Testis (tissue), 3 donors: Measurements from ENCODE around the gene SIGLEC15. TPM values are rescaled to one million over a fixed set of nuclear protein-coding genes. Genes with fewer than 3 reads are reported as not detected.

Source experiments
- DNase-seq: peaks from one replicate; pipeline ENCODE4 v3.0.0-alpha.2; 2019
- H3K27ac ChIP-seq, 2 donors: fragments of 200-600 bp; sonication (generic); one replicate each; pipeline ENCODE4 v1.5.1; 2019
- H3K27me3 ChIP-seq: fragments of 200-600 bp; sonication (generic); one replicate; pipeline ENCODE4 v1.5.1; 2019
- H3K36me3 ChIP-seq: fragments of 200-600 bp; sonication (generic); one replicate; pipeline ENCODE4 v1.5.1; 2017; ENCODE audit warnings: low read depth; ENCODE audit errors: missing control alignments
- H3K4me1 ChIP-seq: fragments of 200-600 bp; sonication (generic); one replicate; pipeline ENCODE4 v1.5.1; 2019
- H3K4me3 ChIP-seq, 2 donors: fragments of 200-600 bp; sonication (generic); one replicate each; pipeline ENCODE4 v1.5.1; 2017 to 2019
- H3K9me3 ChIP-seq: fragments of 200-600 bp; sonication (generic); one replicate; pipeline ENCODE4 v1.5.1; 2017
- POLR2A ChIP-seq: fragments of 450-650 bp; IDR thresholded peaks from one replicate; pipeline ENCODE4 v1.6.1; 2017; ENCODE audit warnings: antibody characterized with exemption, mild to moderate bottlenecking, moderate library complexity
- WGBS, 2 donors: methylation state at CpG; one replicate each; pipeline ENCODE4 v1.1.5; 2018; 5-methylcytosine and 5-hydroxymethylcytosine counted together
- intact Hi-C: fragments of 100-400 bp; cut with DNase I; formaldehyde crosslinking; loops from one replicate; pipeline ENCODE4 v1.15.1; 2023; ENCODE audit warnings: low total_unique reads
- polyA plus RNA-seq: library from polyadenylated mRNA; stranded (reverse); fragments of 350-450 nt; fragmentation: Illumina TruSeq; extraction: RNeasy Lipid Tissue Mini Kit (QIAGEN cat#74804); gene quantifications from one replicate; pipeline ENCODE4 v1.2.3, GENCODE V29; 2014; ENCODE audit warnings: low read depth, low replicate concordance; ENCODE audit not compliant: insufficient read depth
- total RNA-seq, 2 donors: library from RNA; depleted of rRNA; stranded (reverse); fragments of >200 nt; gene quantifications; one replicate each; pipeline ENCODE4 v1.2.3, GENCODE V29; 2016
- TF ChIP-seq, protein P1 (sequence below), 3 experiments: fragments of 450-650 bp in 2 of 3; fragments of 200-600 bp in 1 of 3; sonication (generic) in 1 of 3; IDR thresholded peaks; one replicate each; pipeline ENCODE4 v1.5.1; 2016 to 2019; ENCODE audit warnings: antibody characterized with exemption in 3 of 3, mild to moderate bottlenecking in 2 of 3, moderate library complexity in 1 of 3

SIGLEC15 gene
- total and polyA plus RNA-seq, 3 donors from 2014 or later: 0.19 to 0.20 TPM; not detected in 1

DNA sequence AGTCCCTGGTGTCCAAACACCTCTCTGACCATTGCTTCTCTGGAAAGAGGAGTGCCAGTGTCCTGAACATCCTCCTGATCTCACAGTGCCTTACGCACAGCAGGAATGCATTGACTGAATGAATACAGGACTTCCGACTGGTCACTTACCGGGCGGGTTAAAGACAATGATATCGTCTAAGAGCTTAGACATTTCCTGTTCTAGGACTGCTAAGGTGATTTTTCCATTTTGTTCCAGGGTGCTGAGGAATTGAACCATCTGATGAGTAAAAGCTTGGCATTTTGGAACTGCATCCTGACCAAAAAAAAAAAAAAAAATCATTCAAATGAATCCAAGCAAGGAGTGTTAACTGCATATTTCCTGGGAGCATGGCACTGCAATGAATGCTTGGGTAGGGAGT, 40.0 kb downstream of the SIGLEC15 start:
- no peaks in the 10 kb centered on the region for H3K27me3 ChIP-seq
- no peak overlapping the region for H3K4me3 ChIP-seq
- TF ChIP-seq, protein P1, sequence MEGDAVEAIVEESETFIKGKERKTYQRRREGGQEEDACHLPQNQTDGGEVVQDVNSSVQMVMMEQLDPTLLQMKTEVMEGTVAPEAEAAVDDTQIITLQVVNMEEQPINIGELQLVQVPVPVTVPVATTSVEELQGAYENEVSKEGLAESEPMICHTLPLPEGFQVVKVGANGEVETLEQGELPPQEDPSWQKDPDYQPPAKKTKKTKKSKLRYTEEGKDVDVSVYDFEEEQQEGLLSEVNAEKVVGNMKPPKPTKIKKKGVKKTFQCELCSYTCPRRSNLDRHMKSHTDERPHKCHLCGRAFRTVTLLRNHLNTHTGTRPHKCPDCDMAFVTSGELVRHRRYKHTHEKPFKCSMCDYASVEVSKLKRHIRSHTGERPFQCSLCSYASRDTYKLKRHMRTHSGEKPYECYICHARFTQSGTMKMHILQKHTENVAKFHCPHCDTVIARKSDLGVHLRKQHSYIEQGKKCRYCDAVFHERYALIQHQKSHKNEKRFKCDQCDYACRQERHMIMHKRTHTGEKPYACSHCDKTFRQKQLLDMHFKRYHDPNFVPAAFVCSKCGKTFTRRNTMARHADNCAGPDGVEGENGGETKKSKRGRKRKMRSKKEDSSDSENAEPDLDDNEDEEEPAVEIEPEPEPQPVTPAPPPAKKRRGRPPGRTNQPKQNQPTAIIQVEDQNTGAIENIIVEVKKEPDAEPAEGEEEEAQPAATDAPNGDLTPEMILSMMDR (IDR thresholded peaks at IDR 0.05): no peak
- TF ChIP-seq POLR2A: no peak
- no peaks in the 10 kb centered on the region for H3K4me1 ChIP-seq
- intact Hi-C loops: no loop called here
- no peak overlapping the region for H3K27ac ChIP-seq
- no peaks in the 10 kb centered on the region for H3K36me3 ChIP-seq
- H3K9me3 ChIP-seq: no peaks in the 10 kb centered on the region
- 91 to 98% methylated on average over 5 of the region's 5 CpGs for WGBS, 2 donors
- DNase-seq: no peak

DNA sequence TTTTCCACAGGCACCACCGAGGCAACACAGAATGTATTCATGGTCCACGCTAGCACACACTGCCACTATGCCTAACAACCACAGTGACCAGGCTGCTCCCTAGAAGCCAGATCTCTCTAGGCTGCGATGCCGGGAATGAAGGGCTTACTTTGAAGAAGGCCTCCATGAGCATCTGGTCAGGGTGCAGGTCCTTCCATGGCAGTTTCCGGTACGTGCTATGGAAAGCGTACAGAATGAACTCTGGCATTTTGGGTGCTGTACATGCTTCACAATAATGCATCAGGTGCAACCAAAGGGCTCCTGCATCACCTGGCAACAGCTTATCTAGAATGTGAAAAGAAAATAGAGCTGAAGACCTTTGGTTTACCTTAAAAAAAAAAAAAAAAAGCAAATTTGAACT, 44.9 kb downstream of the SIGLEC15 start:
- TF ChIP-seq POLR2A: no peak
- TF ChIP-seq, protein P1 (IDR thresholded peaks at IDR 0.05): no peak
- H3K27ac ChIP-seq: no peak overlapping the region
- no peaks in the 10 kb centered on the region for H3K27me3 ChIP-seq
- intact Hi-C loops: no loop called here
- no peak overlapping the region for H3K4me3 ChIP-seq
- no peak for DNase-seq
- no peaks in the 10 kb centered on the region for H3K36me3 ChIP-seq
- no peaks in the 10 kb centered on the region for H3K4me1 ChIP-seq
- WGBS, 2 donors: 92 to 95% methylated on average over 7 of the region's 7 CpGs
- no peaks in the 10 kb centered on the region for H3K9me3 ChIP-seq

DNA sequence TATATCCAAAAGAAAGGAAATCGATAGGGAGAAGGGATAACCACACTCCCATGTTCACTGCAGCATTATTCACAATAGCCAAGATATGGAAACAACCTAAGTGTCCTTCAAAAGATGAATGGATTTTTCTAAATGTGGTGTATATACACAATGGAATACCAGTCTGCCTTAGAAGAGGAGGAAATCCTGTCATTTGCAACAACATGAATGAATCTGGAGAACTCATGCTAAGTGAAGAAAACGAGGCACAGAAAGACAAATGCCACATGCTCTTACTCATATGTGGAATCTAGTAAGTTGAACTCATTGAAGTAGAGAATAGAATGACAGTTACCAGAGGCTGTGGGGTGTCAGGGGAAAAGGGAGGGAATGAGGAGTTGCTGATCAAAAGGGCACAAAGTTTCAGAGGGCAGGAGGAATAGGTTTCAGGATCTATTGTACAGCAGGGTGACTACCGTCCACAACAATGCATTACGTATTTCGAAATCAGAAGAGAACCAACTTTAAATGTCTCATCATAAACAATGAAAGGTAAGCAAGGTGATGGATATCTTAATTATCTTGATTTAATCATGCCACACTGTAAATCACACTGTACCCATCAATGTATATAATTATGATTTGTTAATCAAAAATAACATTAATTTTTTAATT, 46.1 kb downstream of the SIGLEC15 start:
- no peak overlapping the region for H3K27ac ChIP-seq
- 89 to 91% methylated on average over 5 of the region's 5 CpGs for WGBS, 2 donors
- TF ChIP-seq POLR2A: no peak
- TF ChIP-seq, protein P1 (IDR thresholded peaks at IDR 0.05): no peak
- no peaks in the 10 kb centered on the region for H3K9me3 ChIP-seq
- H3K27me3 ChIP-seq: no peaks in the 10 kb centered on the region
- no peak for DNase-seq
- intact Hi-C loops: no loop called here
- no peak overlapping the region for H3K4me3 ChIP-seq
- no peaks in the 10 kb centered on the region for H3K4me1 ChIP-seq
- H3K36me3 ChIP-seq: no peaks in the 10 kb centered on the region

DNA sequence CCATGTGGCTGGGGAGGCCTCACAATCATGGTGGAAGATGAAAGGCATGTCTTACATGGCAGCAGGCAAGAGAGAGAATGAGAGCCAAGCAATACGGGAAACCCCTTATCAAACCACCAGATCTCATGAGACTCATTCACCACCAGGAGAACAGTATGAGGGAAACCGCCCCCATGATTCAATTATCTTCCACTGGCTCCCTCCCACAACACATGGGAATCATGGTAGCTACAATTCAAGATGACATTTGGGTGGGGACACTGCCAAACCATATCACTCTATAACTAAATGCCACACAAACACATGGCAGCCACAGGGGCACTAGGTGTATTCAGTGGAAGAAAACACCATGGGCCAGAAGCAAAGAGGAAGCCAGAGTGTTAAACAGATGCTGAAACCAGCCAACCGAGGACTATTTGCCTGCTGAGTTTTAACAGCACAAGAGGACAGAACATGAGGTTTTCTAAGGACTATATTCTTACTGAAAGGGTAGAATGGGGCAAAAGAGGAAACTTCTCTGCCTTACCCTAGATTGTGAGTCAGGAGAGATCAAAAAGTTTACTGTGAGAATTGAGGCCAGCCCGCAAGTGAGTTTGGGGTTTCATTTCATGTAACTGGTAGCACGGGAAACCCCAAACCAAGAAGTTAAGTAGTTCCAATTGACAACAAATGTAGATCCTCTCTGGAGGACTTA, 49.2 kb downstream of the SIGLEC15 start:
- WGBS, 2 donors: 82 to 90% methylated on average over 5 of the region's 5 CpGs
- DNase-seq: no peak
- intact Hi-C loops: no loop called here
- no peak for TF ChIP-seq POLR2A
- TF ChIP-seq, protein P1 (IDR thresholded peaks at IDR 0.05): no peak
- Histone ChIP-seq H3K9me3 (no peaks in the 10 kb centered on the region), H3K27me3 (no peaks in the 10 kb centered on the region), H3K4me3 (no peak overlapping the region), H3K4me1 (no peaks in the 10 kb centered on the region), H3K36me3 (no peaks in the 10 kb centered on the region), H3K27ac (no peak overlapping the region)
